GM12873 (cell line): ENCODE results near the gene PDCL3.

Experiments
- CTCF ChIP-seq: IDR thresholded peaks from 2 replicates; pipeline ENCODE4 v1.5.1; 2012; ENCODE audit warnings: low read depth, mild to moderate bottlenecking, moderate library complexity, low read length, control low read depth; ENCODE audit not compliant: insufficient read depth; ENCODE audit errors: missing control alignments

Gene PDCL3

GRCh38 chr2:100541404-100541803, 21.4 kb upstream of the PDCL3 start:
- TF ChIP-seq CTCF, result no peak

- no peak for TF ChIP-seq CTCF
Observed at GRCh38 chr2:100542418-100542817, 20.4 kb upstream of the PDCL3 start.

- no peak for TF ChIP-seq CTCF
Observed at GRCh38 chr2:100544911-100545596, 17.7 kb upstream of the PDCL3 start.

GRCh38 chr2:100546469-100546868, 16.3 kb upstream of the PDCL3 start:
- no peak for TF ChIP-seq CTCF

- TF ChIP-seq CTCF, result no peak
Observed at GRCh38 chr2:100548771-100549170, 14.0 kb upstream of the PDCL3 start.

- TF ChIP-seq CTCF, result no peak
Observed at GRCh38 chr2:100551303-100551702, 11.5 kb upstream of the PDCL3 start.

- TF ChIP-seq CTCF, result no peak
Observed at GRCh38 chr2:100554798-100555407, 7.9 kb upstream of the PDCL3 start.
